B cell (primary cell): ENCODE data around the gene S100A3. TPM values are rescaled to one million over a fixed set of nuclear protein-coding genes. Genes with fewer than 3 reads are reported as not detected.

Experiments
- ATAC-seq: fragments of 200-7000 bp; cut with Tn5 transposase; one replicate; pipeline ENCODE4 v1.10.0; 2021; ENCODE audit warnings: low read depth, mild to moderate bottlenecking, moderate number of reproducible peaks, moderate library complexity
- CTCF ChIA-PET: fragments of 350-600 bp; sonication (Branson Sonifier 250); formaldehyde crosslinking; loops from one replicate; lab custom pipeline; 2021; ENCODE audit warnings: antibody characterized with exemption, inconsistent platforms; lab: Charles Lee
- POLR2A ChIA-PET: fragments of 350-600 bp; sonication (Branson Sonifier 250); formaldehyde crosslinking; loops from one replicate; lab custom pipeline; 2021; ENCODE audit warnings: antibody characterized with exemption; lab: Charles Lee
- DNase-seq: peaks from one replicate; pipeline ENCODE4 v3.0.0; 2013
- H2AFZ ChIP-seq: 2 replicates; pipeline ENCODE4 v1.6.1; 2012; ENCODE audit warnings: mild to moderate bottlenecking, low read depth, low read length; ENCODE audit not compliant: insufficient read depth, poor library complexity, severe bottlenecking
- H3K27ac ChIP-seq, 2 donors: 1 replicate in 1 of 2; 2 replicates in 1 of 2; pipeline ENCODE4 v1.5.1; 2012 to 2013; ENCODE audit warnings: low read length in 2 of 2, mild to moderate bottlenecking in 2 of 2, moderate library complexity in 1 of 2
- H3K27me3 ChIP-seq, 4 experiments: fragments of 200-600 bp in 1 of 4; sonication (generic) in 1 of 4; replicated peaks in 1 of 4; 1 replicate in 2 of 4; 2 replicates in 2 of 4; pipeline versions ENCODE4 v1.6.1 to v1.7.0; 2013 to 2016; ENCODE audit warnings: low read length in 3 of 4, mild to moderate bottlenecking in 2 of 4, mixed read lengths in 1 of 4, moderate library complexity in 1 of 4; ENCODE audit not compliant: insufficient read depth in 4 of 4, control insufficient read depth in 3 of 4; ENCODE audit errors: control extremely low read depth in 1 of 4
- H3K36me3 ChIP-seq, 2 experiments: replicated peaks in 1 of 2; 1 replicate in 1 of 2; 2 replicates in 1 of 2; pipeline versions ENCODE4 v1.6.1 to v1.7.1; 2013; ENCODE audit warnings: low read length in 1 of 2; ENCODE audit not compliant: insufficient read depth in 2 of 2, control insufficient read depth in 1 of 2; ENCODE audit errors: control extremely low read depth in 1 of 2, extremely low read depth in 1 of 2
- H3K4me1 ChIP-seq, 2 donors: fragments of 200-600 bp in 1 of 2; sonication (generic) in 1 of 2; 1 replicate in 1 of 2; 2 replicates in 1 of 2; pipeline versions ENCODE4 v1.5.1 to v1.6.1; 2013 to 2017; ENCODE audit warnings: low read length in 2 of 2; ENCODE audit not compliant: control insufficient read depth in 2 of 2, insufficient read depth in 2 of 2
- H3K4me2 ChIP-seq: replicated peaks from 2 replicates; pipeline ENCODE3; 2012; ENCODE audit warnings: mild to moderate bottlenecking, low read depth, low read length; ENCODE audit not compliant: poor library complexity, severe bottlenecking
- H3K4me3 ChIP-seq, 5 experiments: fragments of 200-600 bp in 1 of 5; sonication (generic) in 1 of 5; 1 replicate in 3 of 5; 2 replicates in 2 of 5; pipeline versions ENCODE4 v1.5.1 to v1.7.0; 2011 to 2016; ENCODE audit warnings: low read length in 4 of 5, mild to moderate bottlenecking in 4 of 5, low read depth in 2 of 5, control low read depth in 1 of 5, moderate library complexity in 1 of 5; ENCODE audit not compliant: insufficient read depth in 1 of 5; ENCODE audit errors: control extremely low read depth in 1 of 5, extremely low read depth in 1 of 5
- H3K79me2 ChIP-seq: fragments of 200-600 bp; sonication (generic); one replicate; pipeline ENCODE4 v1.6.0; 2016; ENCODE audit warnings: low read length; ENCODE audit not compliant: control insufficient read depth, insufficient read depth
- H3K9ac ChIP-seq: fragments of 200-600 bp; sonication (generic); 2 replicates; pipeline ENCODE4 v1.6.1; 2017; ENCODE audit warnings: mild to moderate bottlenecking, low read length, moderate library complexity
- H3K9me3 ChIP-seq, 3 donors: one replicate each; pipeline versions ENCODE4 v1.6.1 to v1.7.1; 2013; ENCODE audit warnings: low read length in 2 of 3; ENCODE audit not compliant: control insufficient read depth in 2 of 3, insufficient read depth in 1 of 3; ENCODE audit errors: control extremely low read depth in 1 of 3
- H4K20me1 ChIP-seq: 2 replicates; pipeline ENCODE4 v1.6.0; 2012; ENCODE audit warnings: mild to moderate bottlenecking, low read length; ENCODE audit not compliant: insufficient read depth, control insufficient read depth, poor library complexity, severe bottlenecking
- H3K27ac Mint-ChIP-seq: one replicate; pipeline ENCODE4 v1.8.0; 2021; ENCODE audit warnings: mixed read lengths
- H3K27me3 Mint-ChIP-seq: one replicate; pipeline ENCODE4 v1.8.0; 2021; ENCODE audit warnings: mixed read lengths
- H3K4me1 Mint-ChIP-seq: one replicate; pipeline ENCODE4 v1.8.0; 2021; ENCODE audit warnings: mixed read lengths
- H3K4me3 Mint-ChIP-seq: one replicate; pipeline ENCODE4 v1.8.0; 2021; ENCODE audit warnings: mixed read lengths
- H3K9me3 Mint-ChIP-seq: one replicate; pipeline ENCODE4 v1.8.0; 2022; ENCODE audit warnings: mixed read lengths; ENCODE audit not compliant: insufficient read depth
- EZH2 ChIP-seq: IDR thresholded peaks from 2 replicates; pipeline ENCODE4 v1.6.1; 2012; ENCODE audit warnings: borderline replicate concordance, low read depth, mild to moderate bottlenecking, moderate library complexity, low read length; ENCODE audit not compliant: insufficient read depth, poor library complexity, severe bottlenecking
- WGBS: methylation state at CpG from one replicate; pipeline ENCODE4 v1.1.5; 2013; ENCODE audit warnings: missing lambda C conversion rate; ENCODE audit not compliant: insufficient coverage; 5-methylcytosine and 5-hydroxymethylcytosine counted together
- intact Hi-C: fragments of 100-400 bp; cut with micrococcal nuclease; formaldehyde crosslinking; loops from one replicate; pipeline ENCODE4 v1.10.0; 2022
- polyA plus RNA-seq: library from polyadenylated mRNA; depleted of rRNA; stranded (reverse); fragments of >200 nt; gene quantifications from 2 replicates; pipeline ENCODE4 v1.2.3, GENCODE V29; 2012
- total RNA-seq, 2 donors: library from RNA; stranded (reverse); fragments of 120-200 nt in 1 of 2; gene quantifications; 1 replicate in 1 of 2; 2 replicates in 1 of 2; pipeline versions ENCODE4 v1.2.3 to v1.2.4, GENCODE V29; 2013 to 2022
- TF ChIP-seq, protein P1 (sequence below): fragments of 200-600 bp; IDR thresholded peaks from one replicate; pipeline ENCODE4 v1.8.0; 2022; ENCODE audit warnings: antibody characterized with exemption, mild to moderate bottlenecking

Gene S100A3
- total and polyA plus RNA-seq, 2 donors (not counting 1 experiment from before 2014, with no cell fraction given): not detected

DNA sequence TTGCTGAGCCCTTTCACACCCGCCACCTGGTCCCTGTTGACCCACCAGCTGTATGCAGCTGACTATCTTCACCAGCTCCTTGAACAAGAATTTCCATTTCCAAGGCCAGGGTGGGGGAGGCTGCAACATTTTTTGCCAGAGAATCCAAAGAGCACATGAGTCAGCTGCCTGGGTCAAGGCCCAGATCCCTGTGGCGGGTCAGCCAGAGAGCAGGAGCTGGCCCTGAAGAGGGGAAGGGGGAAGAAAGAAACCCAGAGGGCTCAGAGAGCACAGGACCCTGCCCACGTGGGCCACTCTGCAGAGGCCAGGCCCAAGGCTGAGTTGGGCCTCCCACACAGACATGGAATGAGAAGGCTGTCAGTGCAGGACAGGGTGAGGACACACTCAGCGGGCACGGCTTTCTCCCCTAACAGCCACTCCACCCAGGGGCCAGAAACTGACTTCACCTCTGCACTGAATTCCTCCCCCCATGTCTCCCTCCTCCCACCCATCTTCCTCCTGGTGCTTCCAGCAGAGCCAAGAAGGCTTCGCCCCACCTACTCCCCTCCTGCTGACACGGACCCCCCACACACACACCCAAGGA lies 42.1 kb downstream of the S100A3 start:
- Histone ChIP-seq H2AFZ (no peak overlapping the region), H4K20me1 (no peaks in the 10 kb centered on the region), H3K4me2 (no peak overlapping the region), H3K9ac (no peak overlapping the region), H3K79me2 (no peaks in the 10 kb centered on the region), H3K9me3 (no peaks in the 10 kb centered on the region), H3K4me3 (no peak overlapping the region), H3K4me1 (no peaks in the 10 kb centered on the region), H3K36me3 (no peaks in the 10 kb centered on the region), H3K27ac (no peak overlapping the region), H3K27me3 (no peaks in the 10 kb centered on the region)
- ChIA-PET CTCF (interaction anchor here (5.9 to 11.1 kb wide), 2 partner anchors 59 to 63 kb away, joined by 36 to 227 read pairs; partner anchors contain the start of gene S100A2), POLR2A (no interaction called here)
- 92% methylated on average over 6 of the region's 7 CpGs for WGBS
- intact Hi-C loops: no loop called here
- DNase-seq: no peak
- Mint-ChIP-seq H3K9me3 (no peaks in the 10 kb centered on the region), H3K4me1 (no peaks in the 10 kb centered on the region), H3K4me3 (no peak overlapping the region), H3K27me3 (peaks cover 3% of the 10 kb centered on the region), H3K27ac (no peak overlapping the region)
- TF ChIP-seq, protein P1, sequence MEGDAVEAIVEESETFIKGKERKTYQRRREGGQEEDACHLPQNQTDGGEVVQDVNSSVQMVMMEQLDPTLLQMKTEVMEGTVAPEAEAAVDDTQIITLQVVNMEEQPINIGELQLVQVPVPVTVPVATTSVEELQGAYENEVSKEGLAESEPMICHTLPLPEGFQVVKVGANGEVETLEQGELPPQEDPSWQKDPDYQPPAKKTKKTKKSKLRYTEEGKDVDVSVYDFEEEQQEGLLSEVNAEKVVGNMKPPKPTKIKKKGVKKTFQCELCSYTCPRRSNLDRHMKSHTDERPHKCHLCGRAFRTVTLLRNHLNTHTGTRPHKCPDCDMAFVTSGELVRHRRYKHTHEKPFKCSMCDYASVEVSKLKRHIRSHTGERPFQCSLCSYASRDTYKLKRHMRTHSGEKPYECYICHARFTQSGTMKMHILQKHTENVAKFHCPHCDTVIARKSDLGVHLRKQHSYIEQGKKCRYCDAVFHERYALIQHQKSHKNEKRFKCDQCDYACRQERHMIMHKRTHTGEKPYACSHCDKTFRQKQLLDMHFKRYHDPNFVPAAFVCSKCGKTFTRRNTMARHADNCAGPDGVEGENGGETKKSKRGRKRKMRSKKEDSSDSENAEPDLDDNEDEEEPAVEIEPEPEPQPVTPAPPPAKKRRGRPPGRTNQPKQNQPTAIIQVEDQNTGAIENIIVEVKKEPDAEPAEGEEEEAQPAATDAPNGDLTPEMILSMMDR: no peak
- no peak for TF ChIP-seq EZH2
- no peak for ATAC-seq

DNA sequence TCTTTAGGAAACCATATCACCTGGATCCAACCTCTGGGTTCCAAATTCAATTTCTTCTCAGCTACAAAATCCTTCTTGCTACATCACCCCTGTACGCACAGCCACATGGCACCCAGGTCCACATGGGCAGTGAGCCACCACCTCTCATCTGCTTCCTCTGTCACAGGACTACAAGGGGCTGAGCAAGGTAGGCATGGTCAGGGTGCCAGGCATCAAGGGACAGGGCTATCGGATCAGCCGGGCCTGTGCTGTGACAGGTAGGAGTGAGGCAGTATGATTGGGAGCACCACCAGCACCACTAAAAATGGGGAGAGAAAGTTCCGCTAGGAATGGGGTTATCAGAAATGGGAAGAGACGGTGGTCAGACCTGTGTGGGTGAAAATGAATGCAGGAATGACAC lies 42.7 kb downstream of the S100A3 start:
- H2AFZ ChIP-seq: no peak overlapping the region
- H4K20me1 ChIP-seq: no peaks in the 10 kb centered on the region
- Mint-ChIP-seq H3K9me3 (no peaks in the 10 kb centered on the region), H3K27me3 (peaks cover 4% of the 10 kb centered on the region), H3K27ac (no peak overlapping the region), H3K4me1 (no peaks in the 10 kb centered on the region), H3K4me3 (no peak overlapping the region)
- ATAC-seq (no peak), DNase-seq (no peak)
- WGBS: 97% methylated on average over 5 of the region's 5 CpGs
- no peaks in the 10 kb centered on the region for H3K27me3 ChIP-seq
- intact Hi-C loops: no loop called here
- H3K4me1 ChIP-seq: no peaks in the 10 kb centered on the region
- H3K4me2 ChIP-seq: no peak overlapping the region
- TF ChIP-seq, protein P1: no peak
- TF ChIP-seq EZH2: no peak
- CTCF ChIA-PET: interaction anchor here (11.1 kb wide), 1 partner anchor 64 kb away, joined by 227 read pairs; no protein-coding TSS in a partner anchor
- no peak overlapping the region for H3K27ac ChIP-seq
- no peaks in the 10 kb centered on the region for H3K9me3 ChIP-seq
- no peak overlapping the region for H3K9ac ChIP-seq
- POLR2A ChIA-PET: no interaction called here
- no peaks in the 10 kb centered on the region for H3K36me3 ChIP-seq
- no peaks in the 10 kb centered on the region for H3K79me2 ChIP-seq
- H3K4me3 ChIP-seq: no peak overlapping the region
